SK-N-SH treated with all-trans-retinoic acid at 6 μM for 48 hours (cell line): ENCODE results near the gene RGS13.

Source experiments
- ATAC-seq: fragments of 200-7000 bp; cut with Tn5 transposase; 3 replicates; pipeline ENCODE4 v1.9.1; 2020; ENCODE audit warnings: mild to moderate bottlenecking, moderate library complexity
- ARNTL ChIP-seq: fragments of 450-650 bp; formaldehyde crosslinking; IDR thresholded peaks from 2 replicates; pipeline ENCODE4 v1.5.0; 2020; ENCODE audit warnings: low read depth, mild to moderate bottlenecking, moderate library complexity, borderline replicate concordance
- BACH2 ChIP-seq: fragments of 250-450 bp; sonication (Bioruptor Pico); IDR thresholded peaks from 2 replicates; pipeline ENCODE4 v1.9.0; 2021; ENCODE audit warnings: mild to moderate bottlenecking, borderline replicate concordance
- ESRRG ChIP-seq: fragments of 250-450 bp; sonication (Bioruptor Pico); IDR thresholded peaks from 2 replicates; pipeline ENCODE4 v1.6.1; 2021; ENCODE audit warnings: mild to moderate bottlenecking
- GLIS3 ChIP-seq: fragments of 250-450 bp; sonication (Bioruptor Pico); IDR thresholded peaks from 2 replicates; pipeline ENCODE4 v1.5.0; 2020; ENCODE audit warnings: mild to moderate bottlenecking, moderate library complexity
- OSR1 ChIP-seq: fragments of 250-450 bp; sonication (Bioruptor Pico); IDR thresholded peaks from 2 replicates; pipeline ENCODE4 v1.8.0; 2022; ENCODE audit warnings: moderate library complexity, mild to moderate bottlenecking, inconsistent platforms
- PPARA ChIP-seq: fragments of 250-450 bp; sonication (Bioruptor Pico); IDR thresholded peaks from 2 replicates; pipeline ENCODE4 v1.5.0; 2020; ENCODE audit warnings: mild to moderate bottlenecking, borderline replicate concordance
- RARB ChIP-seq: fragments of 250-450 bp; sonication (Bioruptor Pico); IDR thresholded peaks from 2 replicates; pipeline ENCODE4 v1.8.0; 2021; ENCODE audit warnings: mild to moderate bottlenecking, moderate library complexity
- TCF4 ChIP-seq: fragments of 250-450 bp; sonication (Bioruptor Pico); IDR thresholded peaks from 2 replicates; pipeline ENCODE4 v1.8.0; 2021; ENCODE audit warnings: mild to moderate bottlenecking, moderate library complexity, borderline replicate concordance
- TOX ChIP-seq: fragments of 250-450 bp; sonication (Bioruptor Pico); IDR thresholded peaks from 2 replicates; pipeline ENCODE4 v1.8.0; 2021; ENCODE audit warnings: mild to moderate bottlenecking, moderate library complexity, borderline replicate concordance
- ZC3H10 ChIP-seq: fragments of 250-450 bp; sonication (Bioruptor Pico); IDR thresholded peaks from 2 replicates; pipeline ENCODE4 v1.5.1; 2021; ENCODE audit warnings: mild to moderate bottlenecking, moderate library complexity
- ZFP3 ChIP-seq: fragments of 250-450 bp; sonication (Bioruptor Pico); IDR thresholded peaks from 2 replicates; pipeline ENCODE4 v1.5.0; 2020; ENCODE audit warnings: mild to moderate bottlenecking, moderate library complexity
- ZFP30 ChIP-seq: fragments of 450-650 bp; formaldehyde crosslinking; IDR thresholded peaks from 2 replicates; pipeline ENCODE4 v1.5.0; 2022; ENCODE audit warnings: mild to moderate bottlenecking, moderate library complexity
- ZNF565 ChIP-seq: fragments of 450-650 bp; formaldehyde crosslinking; conservative IDR thresholded peaks from 2 replicates; pipeline ENCODE4 v1.5.0; 2020; ENCODE audit warnings: low read depth, mild to moderate bottlenecking, moderate library complexity
- ZNF70 ChIP-seq: fragments of 450-650 bp; formaldehyde crosslinking; IDR thresholded peaks from 2 replicates; pipeline ENCODE4 v1.5.0; 2020; ENCODE audit warnings: mild to moderate bottlenecking, moderate library complexity
- ZNF8 ChIP-seq: fragments of 450-650 bp; formaldehyde crosslinking; IDR thresholded peaks from 2 replicates; pipeline ENCODE4 v1.5.0; 2020; ENCODE audit warnings: mild to moderate bottlenecking, moderate library complexity
- TF ChIP-seq, protein P1 (sequence below): fragments of 250-450 bp; sonication (Bioruptor Pico); IDR thresholded peaks from 2 replicates; pipeline ENCODE4 v1.5.0; 2020; ENCODE audit warnings: mild to moderate bottlenecking, moderate library complexity
- TF ChIP-seq, protein P2 (sequence below): fragments of 250-450 bp; sonication (Bioruptor Pico); IDR thresholded peaks from 2 replicates; pipeline ENCODE4 v1.8.0; 2020; ENCODE audit warnings: mild to moderate bottlenecking, moderate library complexity, borderline replicate concordance
- TF ChIP-seq, protein P3 (sequence below): fragments of 250-450 bp; sonication (Bioruptor Pico); IDR thresholded peaks from 2 replicates; pipeline ENCODE4 v1.5.1; 2020; ENCODE audit warnings: low read depth, mild to moderate bottlenecking, moderate library complexity

The RGS13 gene

DNA sequence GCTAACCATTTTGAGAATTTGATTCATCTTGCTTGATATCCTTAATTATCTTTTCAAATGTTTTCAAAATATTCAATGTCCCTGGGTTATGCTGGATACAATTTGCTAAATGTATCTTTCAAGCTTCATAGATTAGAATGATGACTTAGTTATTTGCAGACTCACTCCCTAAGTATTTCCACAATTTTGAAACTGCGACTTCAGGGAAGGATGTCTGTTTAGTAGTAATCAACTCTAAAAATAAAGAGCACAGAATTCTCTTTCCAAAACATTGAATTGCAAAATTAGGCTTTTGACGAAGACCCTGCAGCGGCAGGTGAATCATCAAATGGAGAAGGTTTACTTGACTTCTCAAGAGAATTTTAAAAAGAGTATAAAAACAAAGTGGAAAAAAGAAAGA lies 46.1 kb upstream of the RGS13 start (continued):
- TF ChIP-seq, protein P1, sequence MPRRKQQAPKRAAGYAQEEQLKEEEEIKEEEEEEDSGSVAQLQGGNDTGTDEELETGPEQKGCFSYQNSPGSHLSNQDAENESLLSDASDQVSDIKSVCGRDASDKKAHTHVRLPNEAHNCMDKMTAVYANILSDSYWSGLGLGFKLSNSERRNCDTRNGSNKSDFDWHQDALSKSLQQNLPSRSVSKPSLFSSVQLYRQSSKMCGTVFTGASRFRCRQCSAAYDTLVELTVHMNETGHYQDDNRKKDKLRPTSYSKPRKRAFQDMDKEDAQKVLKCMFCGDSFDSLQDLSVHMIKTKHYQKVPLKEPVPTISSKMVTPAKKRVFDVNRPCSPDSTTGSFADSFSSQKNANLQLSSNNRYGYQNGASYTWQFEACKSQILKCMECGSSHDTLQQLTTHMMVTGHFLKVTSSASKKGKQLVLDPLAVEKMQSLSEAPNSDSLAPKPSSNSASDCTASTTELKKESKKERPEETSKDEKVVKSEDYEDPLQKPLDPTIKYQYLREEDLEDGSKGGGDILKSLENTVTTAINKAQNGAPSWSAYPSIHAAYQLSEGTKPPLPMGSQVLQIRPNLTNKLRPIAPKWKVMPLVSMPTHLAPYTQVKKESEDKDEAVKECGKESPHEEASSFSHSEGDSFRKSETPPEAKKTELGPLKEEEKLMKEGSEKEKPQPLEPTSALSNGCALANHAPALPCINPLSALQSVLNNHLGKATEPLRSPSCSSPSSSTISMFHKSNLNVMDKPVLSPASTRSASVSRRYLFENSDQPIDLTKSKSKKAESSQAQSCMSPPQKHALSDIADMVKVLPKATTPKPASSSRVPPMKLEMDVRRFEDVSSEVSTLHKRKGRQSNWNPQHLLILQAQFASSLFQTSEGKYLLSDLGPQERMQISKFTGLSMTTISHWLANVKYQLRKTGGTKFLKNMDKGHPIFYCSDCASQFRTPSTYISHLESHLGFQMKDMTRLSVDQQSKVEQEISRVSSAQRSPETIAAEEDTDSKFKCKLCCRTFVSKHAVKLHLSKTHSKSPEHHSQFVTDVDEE (CRISPR knock-in tag): no peak
- TF ChIP-seq ZFP30 (CRISPR knock-in tag) (no peak), BACH2 (CRISPR knock-in tag) (no peak)
- TF ChIP-seq, protein P2, sequence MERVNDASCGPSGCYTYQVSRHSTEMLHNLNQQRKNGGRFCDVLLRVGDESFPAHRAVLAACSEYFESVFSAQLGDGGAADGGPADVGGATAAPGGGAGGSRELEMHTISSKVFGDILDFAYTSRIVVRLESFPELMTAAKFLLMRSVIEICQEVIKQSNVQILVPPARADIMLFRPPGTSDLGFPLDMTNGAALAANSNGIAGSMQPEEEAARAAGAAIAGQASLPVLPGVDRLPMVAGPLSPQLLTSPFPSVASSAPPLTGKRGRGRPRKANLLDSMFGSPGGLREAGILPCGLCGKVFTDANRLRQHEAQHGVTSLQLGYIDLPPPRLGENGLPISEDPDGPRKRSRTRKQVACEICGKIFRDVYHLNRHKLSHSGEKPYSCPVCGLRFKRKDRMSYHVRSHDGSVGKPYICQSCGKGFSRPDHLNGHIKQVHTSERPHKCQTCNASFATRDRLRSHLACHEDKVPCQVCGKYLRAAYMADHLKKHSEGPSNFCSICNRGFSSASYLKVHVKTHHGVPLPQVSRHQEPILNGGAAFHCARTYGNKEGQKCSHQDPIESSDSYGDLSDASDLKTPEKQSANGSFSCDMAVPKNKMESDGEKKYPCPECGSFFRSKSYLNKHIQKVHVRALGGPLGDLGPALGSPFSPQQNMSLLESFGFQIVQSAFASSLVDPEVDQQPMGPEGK (CRISPR knock-in tag): no peak

DNA sequence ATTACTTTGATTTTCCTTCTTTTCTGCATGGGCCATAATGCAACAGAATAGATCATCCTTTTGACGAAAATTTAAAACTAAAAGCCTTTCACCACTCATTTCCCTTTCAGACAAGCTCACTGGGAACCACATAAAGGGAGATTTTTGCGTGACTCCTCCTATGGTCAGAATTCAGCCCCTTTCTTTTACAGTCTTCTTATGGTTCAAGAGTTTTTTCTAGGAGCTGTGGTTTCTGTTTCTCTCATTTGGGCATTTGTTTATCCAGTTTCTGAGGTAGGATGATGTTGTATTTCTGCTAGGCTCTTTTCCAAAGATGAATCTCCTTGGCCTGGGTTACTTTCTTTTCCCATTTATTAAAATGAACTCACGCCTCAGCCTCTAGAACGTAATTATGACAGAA lies 43.4 kb upstream of the RGS13 start:
- no peak for ATAC-seq
- TF ChIP-seq RARB (CRISPR knock-in tag): no peak
- TF ChIP-seq, protein P3, sequence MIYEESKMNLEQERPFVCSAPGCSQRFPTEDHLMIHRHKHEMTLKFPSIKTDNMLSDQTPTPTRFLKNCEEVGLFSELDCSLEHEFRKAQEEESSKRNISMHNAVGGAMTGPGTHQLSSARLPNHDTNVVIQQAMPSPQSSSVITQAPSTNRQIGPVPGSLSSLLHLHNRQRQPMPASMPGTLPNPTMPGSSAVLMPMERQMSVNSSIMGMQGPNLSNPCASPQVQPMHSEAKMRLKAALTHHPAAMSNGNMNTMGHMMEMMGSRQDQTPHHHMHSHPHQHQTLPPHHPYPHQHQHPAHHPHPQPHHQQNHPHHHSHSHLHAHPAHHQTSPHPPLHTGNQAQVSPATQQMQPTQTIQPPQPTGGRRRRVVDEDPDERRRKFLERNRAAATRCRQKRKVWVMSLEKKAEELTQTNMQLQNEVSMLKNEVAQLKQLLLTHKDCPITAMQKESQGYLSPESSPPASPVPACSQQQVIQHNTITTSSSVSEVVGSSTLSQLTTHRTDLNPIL (CRISPR knock-in tag): no peak
- no peak for TF ChIP-seq TCF4 (CRISPR knock-in tag)
- no peak for TF ChIP-seq PPARA (CRISPR knock-in tag)
- no peak for TF ChIP-seq ZFP30 (CRISPR knock-in tag)
- TF ChIP-seq ZNF70 (CRISPR knock-in tag): no peak
- TF ChIP-seq ARNTL (CRISPR knock-in tag): no peak
- TF ChIP-seq ZFP3 (CRISPR knock-in tag): no peak
- no peak for TF ChIP-seq TOX (CRISPR knock-in tag)
- TF ChIP-seq, protein P2 (CRISPR knock-in tag): no peak
- no peak for TF ChIP-seq ZC3H10 (CRISPR knock-in tag)
- no peak for TF ChIP-seq GLIS3 (CRISPR knock-in tag)
- no peak for TF ChIP-seq ZNF565
- TF ChIP-seq BACH2 (CRISPR knock-in tag): no peak

DNA sequence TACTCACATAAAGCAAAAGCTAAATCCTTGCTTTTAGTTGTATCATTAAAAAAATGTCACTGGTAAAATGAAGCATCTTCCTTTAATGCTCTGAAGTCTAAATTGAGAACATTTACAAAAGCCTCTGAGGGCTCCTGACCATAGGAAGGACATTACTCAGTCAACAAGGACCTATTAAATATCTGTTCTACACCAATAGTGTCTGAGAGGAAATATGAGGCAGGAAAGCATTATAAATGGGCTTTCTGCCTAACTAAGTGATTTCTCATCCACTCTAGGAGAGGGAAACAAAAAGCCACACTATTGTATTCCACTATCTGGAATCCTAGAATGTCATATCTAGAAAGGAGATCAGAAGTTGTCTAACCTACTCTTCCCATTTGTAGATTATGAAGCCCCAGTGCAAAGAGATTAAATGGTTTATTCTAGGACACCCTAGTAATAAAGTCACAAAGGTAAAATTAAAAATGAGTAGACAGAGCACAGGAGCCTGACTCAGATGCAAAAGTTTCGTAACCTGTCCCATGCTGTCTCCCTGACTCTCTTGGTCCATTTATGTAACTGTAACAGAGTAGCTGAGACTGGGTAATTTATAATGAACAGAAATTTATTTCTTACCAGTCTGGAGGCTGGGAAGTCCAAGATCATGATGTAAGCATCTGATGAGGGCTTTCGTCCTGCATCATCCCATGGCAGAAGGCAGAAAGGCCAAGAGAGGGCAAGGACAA lies 42.8 kb upstream of the RGS13 start:
- ATAC-seq: peak; percentile 32; the same call in 2 of the 3 replicates

DNA sequence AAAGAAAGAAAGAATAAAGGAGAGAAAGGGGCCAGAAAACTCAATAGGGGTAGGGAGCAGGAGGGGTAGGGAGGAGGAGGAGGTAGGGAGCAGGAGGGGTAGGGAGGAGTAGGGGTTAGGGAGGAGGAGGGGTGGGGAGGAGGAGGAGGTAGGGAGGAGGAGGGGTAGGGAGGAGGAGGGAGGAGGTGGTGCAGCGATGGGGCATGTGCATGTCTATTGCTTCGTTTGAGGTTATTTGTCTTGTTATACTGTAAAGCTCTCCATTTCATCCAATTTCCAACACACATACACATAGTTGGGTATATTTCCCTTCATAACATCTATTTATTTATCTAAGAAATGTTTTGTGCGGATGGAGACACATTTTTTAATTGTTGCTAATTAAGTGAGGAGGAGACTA lies 40.6 kb upstream of the RGS13 start:
- ATAC-seq: no peak
- TF ChIP-seq ESRRG (CRISPR knock-in tag): no peak
- no peak for TF ChIP-seq OSR1 (CRISPR knock-in tag)

More for the DNA sequence above, 42.8 kb upstream of the RGS13 start:
- TF ChIP-seq ZNF8 (CRISPR knock-in tag) (no peak), TOX (CRISPR knock-in tag) (peak; percentile 26; the same call in 1 of the 2 replicates)

DNA sequence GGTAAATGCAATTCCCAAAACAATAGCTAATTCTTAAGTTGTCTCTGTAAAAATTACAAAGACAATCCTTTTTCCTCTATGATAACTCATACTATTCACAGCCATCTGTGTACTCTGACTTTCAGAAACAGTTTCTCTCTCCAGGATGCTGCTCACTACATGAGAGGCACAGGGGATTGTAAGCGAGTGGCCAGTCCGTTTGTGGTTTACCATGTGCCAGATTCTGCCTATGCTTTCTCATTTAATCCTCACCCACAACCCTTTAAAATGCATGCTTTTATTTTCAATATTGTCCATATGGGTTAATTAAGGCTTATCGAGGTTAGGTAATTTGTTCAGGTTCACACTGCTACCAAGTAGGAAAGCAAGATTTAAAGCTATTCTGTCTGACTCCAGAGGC lies 37.4 kb upstream of the RGS13 start:
- TF ChIP-seq, protein P1 (CRISPR knock-in tag): no peak
- TF ChIP-seq, protein P2 (CRISPR knock-in tag): no peak
- TF ChIP-seq ZFP3 (CRISPR knock-in tag): no peak
- TF ChIP-seq, all 23 proteins: peak for 0
- ATAC-seq: no peak
